22Rv1 (cell line): Measurements from ENCODE around the gene CYP19A1.

ENCODE experiments used
- ZFX ChIP-seq: fragments of 450-650 bp; IDR thresholded peaks from 2 replicates; pipeline ENCODE4 v1.6.1; 2017; ENCODE audit warnings: antibody characterized with exemption, borderline replicate concordance
- TF ChIP-seq, protein P1 (sequence below): fragments of 450-650 bp; IDR thresholded peaks from 2 replicates; pipeline ENCODE4 v1.5.1; 2017; ENCODE audit warnings: mild to moderate bottlenecking

DNA sequence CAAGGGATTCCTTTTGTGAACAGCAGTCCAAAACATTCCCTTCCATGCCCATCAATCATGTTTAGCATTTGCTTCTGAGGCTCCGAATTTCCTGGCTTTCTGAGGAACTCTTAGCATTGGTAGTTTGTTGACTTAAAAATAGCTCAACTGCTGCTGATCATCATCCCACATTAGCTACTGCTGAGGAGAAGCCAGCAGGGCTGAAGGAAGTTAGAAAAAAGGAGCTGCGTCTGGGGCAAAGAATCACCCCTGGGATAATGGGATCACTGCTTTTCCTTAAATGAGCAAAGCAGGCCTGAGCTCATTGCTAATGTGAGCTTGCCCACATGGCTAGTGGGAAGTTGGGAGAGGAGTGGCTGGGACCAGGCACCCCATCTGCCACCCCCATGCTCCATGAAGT, 39.8 kb downstream of the CYP19A1 start:
- TF ChIP-seq, protein P1, sequence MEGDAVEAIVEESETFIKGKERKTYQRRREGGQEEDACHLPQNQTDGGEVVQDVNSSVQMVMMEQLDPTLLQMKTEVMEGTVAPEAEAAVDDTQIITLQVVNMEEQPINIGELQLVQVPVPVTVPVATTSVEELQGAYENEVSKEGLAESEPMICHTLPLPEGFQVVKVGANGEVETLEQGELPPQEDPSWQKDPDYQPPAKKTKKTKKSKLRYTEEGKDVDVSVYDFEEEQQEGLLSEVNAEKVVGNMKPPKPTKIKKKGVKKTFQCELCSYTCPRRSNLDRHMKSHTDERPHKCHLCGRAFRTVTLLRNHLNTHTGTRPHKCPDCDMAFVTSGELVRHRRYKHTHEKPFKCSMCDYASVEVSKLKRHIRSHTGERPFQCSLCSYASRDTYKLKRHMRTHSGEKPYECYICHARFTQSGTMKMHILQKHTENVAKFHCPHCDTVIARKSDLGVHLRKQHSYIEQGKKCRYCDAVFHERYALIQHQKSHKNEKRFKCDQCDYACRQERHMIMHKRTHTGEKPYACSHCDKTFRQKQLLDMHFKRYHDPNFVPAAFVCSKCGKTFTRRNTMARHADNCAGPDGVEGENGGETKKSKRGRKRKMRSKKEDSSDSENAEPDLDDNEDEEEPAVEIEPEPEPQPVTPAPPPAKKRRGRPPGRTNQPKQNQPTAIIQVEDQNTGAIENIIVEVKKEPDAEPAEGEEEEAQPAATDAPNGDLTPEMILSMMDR: no peak
- no peak for TF ChIP-seq ZFX
